ENCODE data around the gene ACTR6. TPM values are rescaled to one million over a fixed set of nuclear protein-coding genes. Genes with fewer than 3 reads are reported as not detected.

The ACTR6 gene
- total RNA-seq, 1 donor from 2014 or later, result 13.7 TPM

- Histone ChIP-seq H3K4me3 (ENCODE audit: low read depth, low read length) (no peak overlapping the region), H3K36me3 (ENCODE audit: control insufficient read depth, insufficient read depth, low read length) (peaks cover 2% of the 10 kb centered on the region), H3K27me3 (ENCODE audit: control insufficient read depth, insufficient read depth, low read length) (no peaks in the 10 kb centered on the region)
- TF ChIP-seq, protein P1, sequence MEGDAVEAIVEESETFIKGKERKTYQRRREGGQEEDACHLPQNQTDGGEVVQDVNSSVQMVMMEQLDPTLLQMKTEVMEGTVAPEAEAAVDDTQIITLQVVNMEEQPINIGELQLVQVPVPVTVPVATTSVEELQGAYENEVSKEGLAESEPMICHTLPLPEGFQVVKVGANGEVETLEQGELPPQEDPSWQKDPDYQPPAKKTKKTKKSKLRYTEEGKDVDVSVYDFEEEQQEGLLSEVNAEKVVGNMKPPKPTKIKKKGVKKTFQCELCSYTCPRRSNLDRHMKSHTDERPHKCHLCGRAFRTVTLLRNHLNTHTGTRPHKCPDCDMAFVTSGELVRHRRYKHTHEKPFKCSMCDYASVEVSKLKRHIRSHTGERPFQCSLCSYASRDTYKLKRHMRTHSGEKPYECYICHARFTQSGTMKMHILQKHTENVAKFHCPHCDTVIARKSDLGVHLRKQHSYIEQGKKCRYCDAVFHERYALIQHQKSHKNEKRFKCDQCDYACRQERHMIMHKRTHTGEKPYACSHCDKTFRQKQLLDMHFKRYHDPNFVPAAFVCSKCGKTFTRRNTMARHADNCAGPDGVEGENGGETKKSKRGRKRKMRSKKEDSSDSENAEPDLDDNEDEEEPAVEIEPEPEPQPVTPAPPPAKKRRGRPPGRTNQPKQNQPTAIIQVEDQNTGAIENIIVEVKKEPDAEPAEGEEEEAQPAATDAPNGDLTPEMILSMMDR (IDR thresholded peaks at IDR 0.05; ENCODE audit: insufficient read depth, low read length, severe bottlenecking), result no peak
- DNase-seq (ENCODE audit: low read depth), result no peak
- no peak for FAIRE-seq
These were observed 35.3 kb upstream of the ACTR6 start for GRCh38 chr12:100165356-100165755.

DNA sequence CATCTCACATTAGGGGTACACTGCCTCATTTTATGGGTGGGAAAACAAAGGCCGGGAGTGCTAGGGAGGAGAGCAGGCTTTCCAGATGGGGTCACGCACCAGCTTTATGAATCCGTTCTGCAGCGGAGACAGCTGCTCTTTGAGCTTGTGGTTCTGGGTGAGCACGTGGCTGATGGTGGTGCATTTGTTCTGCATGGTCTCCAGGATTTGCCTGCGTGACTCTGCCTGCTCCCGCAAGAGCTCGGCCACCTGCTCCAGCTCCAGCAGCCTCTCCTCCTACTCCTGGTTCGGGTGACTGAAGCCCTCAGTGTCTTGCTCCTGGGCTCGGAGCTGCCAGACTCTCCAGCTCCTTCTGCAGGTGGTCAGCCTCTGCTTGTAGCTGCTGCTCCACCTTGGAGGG lies 34.4 kb upstream of the ACTR6 start:
- no peak for DNase-seq (ENCODE audit: low read depth)
- H3K36me3 ChIP-seq (ENCODE audit: control insufficient read depth, insufficient read depth, low read length), result peaks cover 2% of the 10 kb centered on the region
- no peaks in the 10 kb centered on the region for H3K27me3 ChIP-seq (ENCODE audit: control insufficient read depth, insufficient read depth, low read length)
- TF ChIP-seq, protein P1 (IDR thresholded peaks at IDR 0.05; ENCODE audit: insufficient read depth, low read length, severe bottlenecking), result no peak
- no peak overlapping the region for H3K4me3 ChIP-seq (ENCODE audit: low read depth, low read length)
- no peak for FAIRE-seq

GRCh38 chr12:100168562-100168961 lies 32.1 kb upstream of the ACTR6 start:
- Histone ChIP-seq H3K4me3 (ENCODE audit: low read depth, low read length) (no peak overlapping the region), H3K36me3 (ENCODE audit: control insufficient read depth, insufficient read depth, low read length) (peaks cover 2% of the 10 kb centered on the region), H3K27me3 (ENCODE audit: control insufficient read depth, insufficient read depth, low read length) (no peaks in the 10 kb centered on the region)
- TF ChIP-seq, protein P1 (IDR thresholded peaks at IDR 0.05; ENCODE audit: insufficient read depth, low read length, severe bottlenecking), result no peak
- DNase-seq (ENCODE audit: low read depth) (peak; percentile 46), FAIRE-seq (peak; percentile 55)

- FAIRE-seq (no peak), DNase-seq (ENCODE audit: low read depth) (no peak)
- Histone ChIP-seq H3K4me3 (ENCODE audit: low read depth, low read length) (no peak overlapping the region), H3K27me3 (ENCODE audit: control insufficient read depth, insufficient read depth, low read length) (no peaks in the 10 kb centered on the region), H3K36me3 (ENCODE audit: control insufficient read depth, insufficient read depth, low read length) (peaks cover 2% of the 10 kb centered on the region)
- TF ChIP-seq, protein P1 (IDR thresholded peaks at IDR 0.05; ENCODE audit: insufficient read depth, low read length, severe bottlenecking), result no peak
These were observed 31.3 kb upstream of the ACTR6 start for GRCh38 chr12:100169345-100169744.

- H3K36me3 ChIP-seq (ENCODE audit: control insufficient read depth, insufficient read depth, low read length), result peaks cover 2% of the 10 kb centered on the region
- DNase-seq (ENCODE audit: low read depth) (no peak), FAIRE-seq (no peak)
- TF ChIP-seq, protein P1 (IDR thresholded peaks at IDR 0.05; ENCODE audit: insufficient read depth, low read length, severe bottlenecking), result no peak
- no peak overlapping the region for H3K4me3 ChIP-seq (ENCODE audit: low read depth, low read length)
- no peaks in the 10 kb centered on the region for H3K27me3 ChIP-seq (ENCODE audit: control insufficient read depth, insufficient read depth, low read length)
These were observed 30.2 kb upstream of the ACTR6 start for GRCh38 chr12:100170313-100170858.

DNA sequence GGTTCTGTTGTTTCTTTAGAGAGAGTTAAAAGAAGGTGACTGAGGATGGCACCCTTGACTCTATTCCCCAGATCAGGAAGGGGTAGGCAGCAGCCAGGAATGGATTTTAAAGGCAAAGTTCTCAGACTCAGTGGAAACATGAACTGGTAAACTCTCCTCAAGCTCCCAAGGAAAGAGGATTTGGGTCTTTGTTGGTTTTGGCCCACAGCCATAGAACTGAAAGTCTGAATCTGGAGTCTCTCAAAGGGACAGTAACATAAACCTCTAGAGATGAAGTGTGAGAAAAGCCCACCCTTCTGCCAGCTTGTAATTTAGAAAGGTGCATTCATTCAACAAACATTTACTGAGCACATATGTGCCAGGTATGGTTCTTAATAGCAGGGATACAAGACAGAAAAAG lies 29.4 kb upstream of the ACTR6 start:
- no peak for DNase-seq (ENCODE audit: low read depth)
- peaks cover under 1% of the 10 kb centered on the region for H3K36me3 ChIP-seq (ENCODE audit: control insufficient read depth, insufficient read depth, low read length)
- no peak for FAIRE-seq
- no peak overlapping the region for H3K4me3 ChIP-seq (ENCODE audit: low read depth, low read length)
- no peaks in the 10 kb centered on the region for H3K27me3 ChIP-seq (ENCODE audit: control insufficient read depth, insufficient read depth, low read length)
- TF ChIP-seq, protein P1 (IDR thresholded peaks at IDR 0.05; ENCODE audit: insufficient read depth, low read length, severe bottlenecking), result no peak
